Measurements from ENCODE around the gene LGALS14. TPM values are rescaled to one million over a fixed set of nuclear protein-coding genes. Genes with fewer than 3 reads are reported as not detected.

The LGALS14 gene
- total and polyA plus RNA-seq, 10 of the 15 experiments (the other 5 are each of a cell fraction or from before 2014, with no cell fraction given) = 5.1 to 34.6 (median 7.3) TPM

GRCh38 chr19:39705578-39706188 is 1.4 kb downstream of the LGALS14 start (continued):
- TF ChIP-seq, protein P1, sequence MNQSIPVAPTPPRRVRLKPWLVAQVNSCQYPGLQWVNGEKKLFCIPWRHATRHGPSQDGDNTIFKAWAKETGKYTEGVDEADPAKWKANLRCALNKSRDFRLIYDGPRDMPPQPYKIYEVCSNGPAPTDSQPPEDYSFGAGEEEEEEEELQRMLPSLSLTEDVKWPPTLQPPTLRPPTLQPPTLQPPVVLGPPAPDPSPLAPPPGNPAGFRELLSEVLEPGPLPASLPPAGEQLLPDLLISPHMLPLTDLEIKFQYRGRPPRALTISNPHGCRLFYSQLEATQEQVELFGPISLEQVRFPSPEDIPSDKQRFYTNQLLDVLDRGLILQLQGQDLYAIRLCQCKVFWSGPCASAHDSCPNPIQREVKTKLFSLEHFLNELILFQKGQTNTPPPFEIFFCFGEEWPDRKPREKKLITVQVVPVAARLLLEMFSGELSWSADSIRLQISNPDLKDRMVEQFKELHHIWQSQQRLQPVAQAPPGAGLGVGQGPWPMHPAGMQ (IDR thresholded peaks at IDR 0.05; ENCODE audit: borderline replicate concordance) = no peak
- TF ChIP-seq ASH2L (IDR thresholded peaks at IDR 0.05; ENCODE audit: borderline replicate concordance, low read depth) (no peak), HCFC1 (IDR thresholded peaks at IDR 0.05; ENCODE audit: low read length) (no peak), IRF4 (IDR thresholded peaks at IDR 0.05; ENCODE audit: low read depth, low read length) (0 out of 2 replicates have a peak, but pooled peaks have one; percentile 47), RAD21 (IDR thresholded peaks at IDR 0.05; ENCODE audit: insufficient read depth, low read depth, low read length) (no peak), IKZF2 (IDR thresholded peaks at IDR 0.05) (peak in 1 of 2 experiments; percentile 41; a peak in 2 of 4 replicates), GATAD2B (conservative IDR thresholded peaks at IDR 0.05; ENCODE audit: low read depth) (no peak), RELA (IDR thresholded peaks at IDR 0.05; ENCODE audit: borderline replicate concordance, partially characterized antibody) (no peak), ELK1 (IDR thresholded peaks at IDR 0.05; ENCODE audit: low read depth, low read length) (no peak), EGR1 (IDR thresholded peaks at IDR 0.05; ENCODE audit: borderline replicate concordance in 1 of 2, low read depth in 2 of 2, low read length in 2 of 2) (no peak), HDGF (IDR thresholded peaks at IDR 0.05) (peak; percentile 52; the same call in 1 of the 2 replicates), MYB (IDR thresholded peaks at IDR 0.05; ENCODE audit: borderline replicate concordance, low read depth, low read length) (no peak), NFYA (IDR thresholded peaks at IDR 0.05; ENCODE audit: borderline replicate concordance, low read depth, low read length) (no peak), SUZ12 (IDR thresholded peaks at IDR 0.05; ENCODE audit: unreplicated experiment) (no peak), ZNF217 (IDR thresholded peaks at IDR 0.05) (no peak), CEBPB (IDR thresholded peaks at IDR 0.05; ENCODE audit: borderline replicate concordance in 1 of 2, low read depth in 2 of 2, low read length in 2 of 2) (no peak), ETV6 (conservative IDR thresholded peaks at IDR 0.05 in 1 of 2, IDR thresholded peaks at IDR 0.05 in 1 of 2; ENCODE audit: borderline replicate concordance in 1 of 2, low read depth in 1 of 2) (0 out of 4 replicates have a peak, but pooled peaks of 1 of the 2 experiments have one; percentile 41), YBX1 (IDR thresholded peaks at IDR 0.05) (no peak), TCF7 (IDR thresholded peaks at IDR 0.05; ENCODE audit: borderline replicate concordance) (no peak), POU2F2 (IDR thresholded peaks at IDR 0.05; ENCODE audit: borderline replicate concordance, low read depth, low read length) (0 out of 3 replicates have a peak, but pooled peaks have one; percentile 40), POLR2AphosphoS2 (IDR thresholded peaks at IDR 0.05; ENCODE audit: low read depth, low read length) (no peak), BCL11A (IDR thresholded peaks at IDR 0.05; ENCODE audit: low read depth, low read length) (0 out of 2 replicates have a peak, but pooled peaks have one; percentile 49), ZNF24 (IDR thresholded peaks at IDR 0.05) (no peak), KDM1A (IDR thresholded peaks at IDR 0.05; ENCODE audit: borderline replicate concordance) (no peak), CREB1 (IDR thresholded peaks at IDR 0.05; ENCODE audit: low read depth) (peak; percentile 59; the same call in 1 of the 2 replicates)
- TF ChIP-seq, protein P2, sequence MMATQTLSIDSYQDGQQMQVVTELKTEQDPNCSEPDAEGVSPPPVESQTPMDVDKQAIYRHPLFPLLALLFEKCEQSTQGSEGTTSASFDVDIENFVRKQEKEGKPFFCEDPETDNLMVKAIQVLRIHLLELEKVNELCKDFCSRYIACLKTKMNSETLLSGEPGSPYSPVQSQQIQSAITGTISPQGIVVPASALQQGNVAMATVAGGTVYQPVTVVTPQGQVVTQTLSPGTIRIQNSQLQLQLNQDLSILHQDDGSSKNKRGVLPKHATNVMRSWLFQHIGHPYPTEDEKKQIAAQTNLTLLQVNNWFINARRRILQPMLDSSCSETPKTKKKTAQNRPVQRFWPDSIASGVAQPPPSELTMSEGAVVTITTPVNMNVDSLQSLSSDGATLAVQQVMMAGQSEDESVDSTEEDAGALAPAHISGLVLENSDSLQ (IDR thresholded peaks at IDR 0.05) = peak; percentile 38
- TF ChIP-seq, protein P3, sequence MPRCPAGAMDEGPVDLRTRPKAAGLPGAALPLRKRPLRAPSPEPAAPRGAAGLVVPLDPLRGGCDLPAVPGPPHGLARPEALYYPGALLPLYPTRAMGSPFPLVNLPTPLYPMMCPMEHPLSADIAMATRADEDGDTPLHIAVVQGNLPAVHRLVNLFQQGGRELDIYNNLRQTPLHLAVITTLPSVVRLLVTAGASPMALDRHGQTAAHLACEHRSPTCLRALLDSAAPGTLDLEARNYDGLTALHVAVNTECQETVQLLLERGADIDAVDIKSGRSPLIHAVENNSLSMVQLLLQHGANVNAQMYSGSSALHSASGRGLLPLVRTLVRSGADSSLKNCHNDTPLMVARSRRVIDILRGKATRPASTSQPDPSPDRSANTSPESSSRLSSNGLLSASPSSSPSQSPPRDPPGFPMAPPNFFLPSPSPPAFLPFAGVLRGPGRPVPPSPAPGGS (IDR thresholded peaks at IDR 0.05; ENCODE audit: borderline replicate concordance, insufficient read depth, low read depth, low read length, poor library complexity, severe bottlenecking) = peak; percentile 28

Data from GM12878 (cell line).